Dermis blood vessel endothelial cell (primary cell): ENCODE data around the gene OR6C65. TPM values are rescaled to one million over a fixed set of nuclear protein-coding genes. Genes with fewer than 3 reads are reported as not detected.
"Not testable (repeated sequence)": the region's sequence is repeated elsewhere in the genome, so short reads cannot be mapped to it uniquely, and the experiment has no call there.

ENCODE experiments used
- DNase-seq: peaks from one replicate; pipeline ENCODE4 v3.0.0; 2010
- total RNA-seq: library from RNA; depleted of rRNA; stranded (reverse); fragments of >200 nt; gene quantifications from 2 replicates; pipeline ENCODE4 v1.2.3, GENCODE V29; 2014

The OR6C65 gene
- total RNA-seq, result not detected in 2 replicates

- no peak for DNase-seq
Observed at GRCh38 chr12:55400229-55400628, at the start of gene OR6C65. OR6C65 (plus strand) TSS chr12:55400529; CDS start chr12:55400529, 0 bp downstream.

GRCh38 chr12:55355338-55355737, 45.0 kb upstream of the OR6C65 start:
- DNase-seq, result not testable (repeated sequence)

- no peak for DNase-seq
Observed at GRCh38 chr12:55362675-55363074, 37.7 kb upstream of the OR6C65 start, which contains the start of gene OR6C75. OR6C75 (plus strand) TSS chr12:55362975; CDS start chr12:55365111, 2,136 bp downstream.

- DNase-seq, result no peak
Observed at GRCh38 chr12:55365086-55365485, 35.2 kb upstream of the OR6C65 start.

- no peak for DNase-seq
Observed at GRCh38 chr12:55372521-55372920, 27.8 kb upstream of the OR6C65 start.

- DNase-seq, result no peak
Observed at GRCh38 chr12:55385891-55386290, 14.4 kb upstream of the OR6C65 start.

GRCh38 chr12:55392032-55392795, 8.1 kb upstream of the OR6C65 start:
- DNase-seq, result no peak

- no peak for DNase-seq
Observed at GRCh38 chr12:55396326-55396725, 4.0 kb upstream of the OR6C65 start.

GRCh38 chr12:55407866-55408265, 7.5 kb downstream of the OR6C65 start:
- no peak for DNase-seq

GRCh38 chr12:55409133-55409532, 8.8 kb downstream of the OR6C65 start:
- not testable (repeated sequence) for DNase-seq

- DNase-seq, result not testable (repeated sequence)
Observed at GRCh38 chr12:55412138-55412537, 11.8 kb downstream of the OR6C65 start.

- not testable (repeated sequence) for DNase-seq
Observed at GRCh38 chr12:55413498-55414388, 13.4 kb downstream of the OR6C65 start.

- peak; percentile 26 for DNase-seq
Observed at GRCh38 chr12:55414396-55414823, 14.1 kb downstream of the OR6C65 start.

GRCh38 chr12:55414889-55415288, 14.6 kb downstream of the OR6C65 start:
- not testable (repeated sequence) for DNase-seq

- no peak for DNase-seq
Observed at GRCh38 chr12:55416961-55417360, 16.6 kb downstream of the OR6C65 start.

GRCh38 chr12:55420307-55420962, 20.1 kb downstream of the OR6C65 start:
- DNase-seq, result no peak

GRCh38 chr12:55425954-55426353, 25.6 kb downstream of the OR6C65 start, which contains the start of gene OR6C76:
OR6C76 (plus strand) TSS chr12:55426254; CDS start chr12:55426254, 0 bp downstream.
- no peak for DNase-seq

GRCh38 chr12:55428331-55429243, 28.3 kb downstream of the OR6C65 start:
- no peak for DNase-seq

GRCh38 chr12:55441233-55441632, 40.9 kb downstream of the OR6C65 start:
- DNase-seq, result not testable (repeated sequence)

- DNase-seq, result no peak
Observed at GRCh38 chr12:55443776-55444175, 43.4 kb downstream of the OR6C65 start, which contains the start of gene OR6C2. OR6C2 (plus strand) TSS chr12:55444076; CDS start chr12:55452214, 8,138 bp downstream.

- DNase-seq, result no peak
Observed at GRCh38 chr12:55445357-55445756, 45.0 kb downstream of the OR6C65 start.
